Suppressor macrophage treated with lipopolysaccharide for 4 hours (primary cell): ENCODE data around the gene ICOS.

Experiments
- DNase-seq: peaks from one replicate; pipeline ENCODE4 v3.0.0-alpha.2; 2020

Gene ICOS, protein sequence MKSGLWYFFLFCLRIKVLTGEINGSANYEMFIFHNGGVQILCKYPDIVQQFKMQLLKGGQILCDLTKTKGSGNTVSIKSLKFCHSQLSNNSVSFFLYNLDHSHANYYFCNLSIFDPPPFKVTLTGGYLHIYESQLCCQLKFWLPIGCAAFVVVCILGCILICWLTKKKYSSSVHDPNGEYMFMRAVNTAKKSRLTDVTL

DNA sequence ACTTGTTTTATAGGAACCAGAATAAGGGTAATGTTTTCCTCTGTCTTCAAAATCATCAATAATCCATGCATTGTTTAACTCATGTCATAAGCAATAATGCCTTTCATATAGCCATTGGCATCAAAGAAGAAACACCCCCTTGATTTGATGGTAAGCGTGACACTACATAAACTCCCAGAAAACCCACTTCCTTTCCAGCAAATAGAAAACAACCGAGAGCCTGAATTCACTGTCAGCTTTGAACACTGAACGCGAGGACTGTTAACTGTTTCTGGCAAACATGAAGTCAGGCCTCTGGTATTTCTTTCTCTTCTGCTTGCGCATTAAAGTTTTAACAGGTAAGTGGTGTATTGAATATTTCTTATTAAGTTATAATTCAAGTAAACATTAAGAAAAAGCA lies at the start of gene ICOS:
ICOS (plus strand) TSS at position 229 of the 400 bp plus-strand sequence; CDS start at position 281, 52 bp downstream.
- DNase-seq: no peak

DNA sequence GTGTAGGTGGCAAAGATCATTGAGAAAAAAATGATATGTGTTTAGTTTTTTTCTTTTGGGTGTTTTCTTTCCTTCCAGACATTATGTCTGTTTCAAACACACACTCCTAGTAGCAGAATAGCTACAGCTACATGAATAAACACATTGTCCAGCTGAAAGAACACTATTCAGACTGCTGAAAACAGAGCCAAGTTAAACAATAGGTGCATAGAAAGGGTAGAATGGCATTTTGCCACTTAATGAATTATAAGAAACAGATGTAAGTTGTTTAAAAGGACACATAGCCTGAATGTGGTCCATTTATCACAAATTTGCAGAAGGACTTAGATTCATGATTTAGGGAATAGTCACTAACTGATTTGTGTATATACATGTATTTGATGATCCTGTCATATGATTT lies 48.9 kb upstream of the ICOS start:
- DNase-seq: no peak

DNA sequence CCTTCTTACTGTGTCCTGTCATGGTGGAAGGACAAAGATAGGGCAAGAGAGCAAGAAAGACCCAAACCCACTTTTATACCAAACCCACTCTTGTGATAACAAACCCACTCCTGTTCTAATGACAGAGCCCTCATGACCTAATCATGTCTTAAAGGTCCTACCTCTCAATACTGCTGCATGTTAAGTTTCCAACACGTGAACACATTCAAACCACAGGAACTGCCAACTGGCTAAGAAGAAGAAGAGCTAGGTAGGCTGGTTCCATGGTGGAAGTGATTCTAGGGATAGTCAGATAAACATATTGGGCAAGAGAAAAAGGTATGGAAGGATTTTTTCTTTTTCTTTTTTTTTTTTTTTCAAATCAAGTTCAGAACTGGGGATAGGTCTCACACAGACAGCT lies 47.0 kb upstream of the ICOS start:
- DNase-seq: no peak

DNA sequence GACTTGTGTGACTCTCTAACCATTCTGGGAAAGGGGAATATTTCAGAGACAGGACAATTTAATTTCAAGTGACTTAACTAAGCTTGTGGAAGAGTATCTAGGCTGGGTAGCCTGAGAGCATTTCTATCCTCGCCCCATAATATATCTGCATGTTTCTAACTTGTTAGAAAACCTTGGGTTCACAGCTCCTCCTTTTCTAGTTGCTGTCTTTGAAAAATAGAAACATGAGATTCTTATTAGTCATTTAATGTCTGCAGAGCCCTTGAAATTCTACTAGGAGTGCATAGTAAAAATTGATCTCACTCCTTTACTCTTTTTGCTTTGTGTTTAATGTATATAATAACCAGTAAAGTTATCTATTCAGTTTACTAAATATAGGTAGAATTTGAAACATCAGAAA lies 46.6 kb upstream of the ICOS start:
- no peak for DNase-seq

DNA sequence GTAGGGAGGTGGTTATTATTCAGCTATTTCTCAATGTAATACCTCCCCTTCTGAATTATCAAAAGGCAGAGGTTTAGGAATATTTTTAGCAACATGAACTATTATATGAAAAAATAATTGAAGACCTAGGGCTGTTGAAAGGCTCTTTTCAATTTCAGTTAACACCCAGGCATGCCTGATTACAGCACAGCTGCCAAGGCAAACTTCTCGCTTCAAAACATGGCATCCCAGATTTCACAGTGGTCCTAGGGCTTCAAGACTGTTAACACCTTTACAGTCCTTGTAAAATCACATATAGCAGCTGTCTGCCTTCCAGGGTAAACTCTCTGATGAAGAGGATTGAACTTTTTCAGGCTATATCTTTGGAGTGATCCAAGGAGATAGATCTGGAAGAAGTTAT lies 45.8 kb upstream of the ICOS start:
- no peak for DNase-seq

DNA sequence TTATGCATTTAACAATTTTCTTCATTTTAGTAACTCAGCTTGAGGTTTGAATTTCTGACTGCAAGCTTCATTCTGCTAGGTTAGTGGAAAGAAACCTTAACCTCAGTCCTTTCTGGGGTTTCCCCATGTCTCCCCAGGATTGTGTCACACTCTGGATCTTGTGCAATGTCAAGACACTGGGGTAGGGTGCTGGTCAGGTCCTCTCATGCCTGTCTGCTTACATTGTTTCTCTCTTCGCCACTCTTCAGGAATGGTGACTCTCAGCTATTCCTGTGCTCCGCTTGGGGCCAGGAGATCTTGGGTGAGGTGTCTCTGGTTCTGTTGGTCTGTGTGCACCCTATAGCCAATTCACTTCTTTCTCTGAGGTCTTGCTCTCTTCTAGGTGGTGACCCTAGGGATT lies 45.1 kb upstream of the ICOS start:
- peak; percentile 93 for DNase-seq

DNA sequence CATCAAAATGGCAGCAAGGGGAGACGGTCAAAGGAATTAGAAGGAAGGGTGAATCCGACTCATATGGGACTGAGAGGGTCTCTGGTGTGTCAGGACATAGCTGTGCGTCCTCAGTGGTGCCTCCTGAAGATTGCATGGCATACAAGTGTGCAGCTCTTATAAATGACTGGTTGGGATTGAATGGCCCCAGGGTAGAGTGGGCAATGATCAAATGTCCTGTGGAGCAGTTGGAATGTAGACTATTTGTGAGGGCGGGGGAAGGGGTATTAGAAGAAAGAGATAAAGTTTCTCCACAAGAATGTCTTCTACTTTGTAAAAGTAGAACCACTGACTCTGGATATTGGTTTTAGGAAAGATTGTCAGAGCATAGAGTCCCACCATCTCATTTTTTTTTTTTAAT lies 44.4 kb upstream of the ICOS start:
- DNase-seq: no peak

DNA sequence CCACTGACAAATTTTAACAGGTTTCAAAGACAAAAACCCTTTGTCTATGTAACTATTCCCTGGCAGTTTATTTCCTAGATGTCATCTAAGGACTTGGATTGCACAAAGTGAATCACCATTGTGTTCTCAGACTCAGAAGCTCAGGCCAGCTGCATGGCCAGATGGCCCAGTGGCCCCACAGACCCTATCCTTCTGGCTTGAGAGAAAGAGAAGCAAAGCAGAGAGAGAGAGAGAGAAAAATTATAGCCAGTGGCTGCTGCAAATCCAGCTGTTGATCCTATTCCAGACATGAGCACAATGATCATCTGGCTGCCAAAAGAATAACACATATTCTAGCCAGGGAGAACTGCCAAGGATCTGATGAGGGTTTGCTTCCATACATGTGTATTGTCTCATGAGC lies 43.2 kb upstream of the ICOS start:
- no peak for DNase-seq

DNA sequence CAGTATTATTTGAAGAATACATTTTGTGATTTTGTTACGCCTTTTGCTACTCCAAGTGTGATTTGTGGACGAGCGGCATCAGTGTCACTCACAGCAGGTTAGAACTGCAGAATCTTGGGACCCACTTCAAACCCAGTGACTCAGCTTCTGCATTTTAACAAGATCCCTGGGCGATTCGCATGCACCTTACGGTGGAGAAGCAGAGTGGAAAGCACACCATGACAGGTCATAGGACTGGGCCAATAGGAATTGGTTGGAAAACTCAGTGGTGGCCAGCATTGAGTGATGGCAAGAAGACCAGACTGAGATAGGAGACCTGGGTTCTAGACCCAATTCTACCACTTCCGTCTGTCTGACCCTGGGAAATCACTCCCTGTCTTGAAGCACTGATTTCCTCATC lies 42.7 kb upstream of the ICOS start:
- no peak for DNase-seq

DNA sequence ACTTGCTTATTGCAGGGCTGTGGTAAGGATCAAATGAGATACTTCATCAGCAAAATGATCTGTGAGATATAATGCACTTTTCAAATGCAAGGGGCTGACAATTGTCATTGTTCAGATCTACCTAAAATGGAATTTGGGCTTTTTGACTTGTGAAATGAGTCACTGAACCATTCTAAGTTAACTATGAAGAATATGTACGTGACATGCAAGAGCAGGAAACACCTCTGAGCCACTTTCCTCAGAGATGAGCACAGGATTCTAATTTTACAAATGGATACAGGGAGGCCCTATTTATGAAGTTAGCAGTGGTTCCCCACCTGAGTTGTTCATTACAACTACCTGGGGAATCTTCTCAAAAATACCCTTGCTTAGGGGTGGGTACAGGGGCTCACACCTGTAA lies 42.3 kb upstream of the ICOS start:
- no peak for DNase-seq

DNA sequence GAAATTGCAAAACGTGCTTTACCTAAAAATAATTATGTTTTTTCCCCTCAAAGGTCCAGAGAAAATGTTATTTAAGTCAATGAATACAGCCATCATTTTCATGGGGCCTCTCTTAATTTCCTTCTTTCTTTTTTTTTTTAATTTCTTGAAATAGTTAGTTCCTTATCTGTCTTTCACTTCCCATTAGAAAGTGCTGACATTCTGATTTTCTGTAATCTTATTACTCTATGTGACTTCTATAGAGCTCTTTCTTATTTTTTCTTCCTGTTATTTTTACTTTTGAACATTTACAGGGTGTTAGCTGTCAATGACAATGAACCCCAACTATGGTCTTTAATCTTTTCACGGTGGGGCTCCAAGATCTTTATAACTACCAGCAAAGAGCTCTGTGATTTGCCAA lies 39.0 kb upstream of the ICOS start:
- peak; percentile 76 for DNase-seq

DNA sequence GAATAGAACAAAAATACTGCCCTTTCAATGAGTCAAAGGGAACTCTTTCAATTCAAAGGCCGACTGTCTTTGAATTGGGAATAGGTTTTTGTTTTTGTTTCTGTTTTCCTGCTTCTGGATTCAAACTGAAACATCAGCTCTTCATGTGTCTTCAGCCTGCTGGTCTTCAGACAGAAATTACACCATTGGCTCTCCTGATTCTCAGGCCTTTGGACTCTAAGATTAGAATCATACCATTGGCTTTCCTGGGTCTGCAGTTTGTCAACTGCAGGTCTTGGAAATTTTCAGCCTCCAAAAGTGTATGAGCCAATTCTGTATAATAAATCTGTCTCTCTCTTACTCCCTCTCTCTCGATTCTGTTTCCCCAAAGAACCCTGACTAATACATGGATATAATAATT lies 37.9 kb upstream of the ICOS start:
- DNase-seq: peak; percentile 76

DNA sequence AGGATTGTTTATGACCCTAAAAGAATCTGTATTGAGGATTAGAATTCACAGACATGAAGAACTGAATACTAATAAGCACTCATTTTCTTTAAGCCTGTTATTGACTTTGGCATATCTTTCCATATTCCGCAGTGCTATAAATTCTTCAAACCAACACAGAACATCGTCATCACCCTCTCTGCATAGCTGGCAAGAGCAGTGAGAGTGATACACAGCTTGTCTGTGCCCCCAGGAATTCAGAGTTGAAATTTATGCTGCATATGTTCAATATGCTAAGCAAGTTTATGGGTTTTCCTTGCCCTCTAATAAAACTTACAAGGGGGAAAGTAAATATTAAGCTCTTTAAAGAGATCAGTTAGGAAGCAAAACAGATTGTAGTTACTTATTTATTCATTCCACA lies 36.3 kb upstream of the ICOS start:
- DNase-seq: no peak

DNA sequence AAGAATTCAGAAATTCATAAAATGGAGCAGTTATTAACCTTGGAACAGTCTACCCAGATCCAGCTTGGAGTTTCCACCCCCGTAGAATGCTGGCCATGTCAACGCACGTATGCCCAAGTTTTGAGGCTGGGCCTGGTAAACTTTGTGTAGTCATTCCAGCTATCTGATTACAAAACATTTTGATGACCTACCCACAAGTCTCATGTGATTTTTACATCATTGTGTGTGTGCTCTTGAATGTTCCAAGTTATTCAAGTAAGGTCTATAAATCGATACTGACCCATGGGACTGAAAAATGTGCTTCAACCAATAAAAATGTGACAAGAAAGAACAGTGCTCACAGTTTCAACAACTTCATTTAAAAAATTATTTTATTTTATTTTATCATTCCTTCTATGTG lies 32.5 kb upstream of the ICOS start:
- no peak for DNase-seq

DNA sequence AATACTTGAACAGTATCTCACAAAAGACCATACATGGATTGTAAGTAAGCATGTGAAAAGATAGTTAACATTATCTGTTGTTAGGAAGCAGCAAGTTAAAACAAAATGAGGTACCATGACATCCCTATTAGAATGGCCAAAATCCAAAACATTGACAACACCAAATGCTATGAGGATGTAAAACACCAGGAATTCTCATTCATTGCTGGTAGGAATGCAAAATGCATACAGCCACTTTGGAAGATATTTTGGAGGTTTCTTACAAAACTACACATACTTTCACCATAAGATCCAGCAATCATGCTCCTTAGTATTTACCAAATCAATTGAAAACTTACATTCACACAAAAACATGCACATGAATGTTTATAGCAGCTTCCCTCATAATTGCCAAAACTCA lies 30.9 kb upstream of the ICOS start:
- DNase-seq: no peak

DNA sequence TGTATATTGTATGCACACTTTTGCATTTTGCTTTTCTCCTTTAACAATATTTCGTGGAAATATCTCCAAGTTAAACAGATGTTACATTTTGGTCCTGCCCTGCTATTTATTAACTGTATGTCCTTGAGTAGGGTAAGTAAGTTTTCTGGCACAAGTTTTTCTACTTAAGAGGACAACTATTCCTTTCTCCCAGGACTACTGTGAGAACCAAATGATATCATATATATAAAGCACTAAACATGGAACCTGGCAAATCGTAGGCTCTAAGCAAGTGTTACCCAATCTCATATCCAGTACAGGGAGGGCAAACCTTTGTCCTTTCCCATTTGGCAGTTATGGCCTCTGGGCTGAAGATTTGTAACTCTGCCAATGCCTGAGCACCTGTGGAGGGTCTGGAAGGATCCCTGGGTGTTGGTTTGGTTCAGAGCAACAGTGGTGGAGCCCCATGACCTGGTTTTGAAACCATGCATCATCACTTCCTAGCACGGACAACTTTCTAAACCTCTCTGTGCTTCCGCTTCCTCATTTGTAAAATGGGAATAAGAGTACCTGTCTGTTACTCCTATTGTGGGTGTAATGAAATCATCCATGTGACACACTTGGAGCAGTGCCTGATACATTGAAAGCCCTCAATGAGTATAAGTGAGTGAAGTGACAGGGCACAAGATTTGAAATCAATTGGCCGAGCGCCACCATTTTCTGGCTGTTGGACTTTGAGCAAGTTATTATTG lies 28.3 kb upstream of the ICOS start:
- peak; percentile 77 for DNase-seq

DNA sequence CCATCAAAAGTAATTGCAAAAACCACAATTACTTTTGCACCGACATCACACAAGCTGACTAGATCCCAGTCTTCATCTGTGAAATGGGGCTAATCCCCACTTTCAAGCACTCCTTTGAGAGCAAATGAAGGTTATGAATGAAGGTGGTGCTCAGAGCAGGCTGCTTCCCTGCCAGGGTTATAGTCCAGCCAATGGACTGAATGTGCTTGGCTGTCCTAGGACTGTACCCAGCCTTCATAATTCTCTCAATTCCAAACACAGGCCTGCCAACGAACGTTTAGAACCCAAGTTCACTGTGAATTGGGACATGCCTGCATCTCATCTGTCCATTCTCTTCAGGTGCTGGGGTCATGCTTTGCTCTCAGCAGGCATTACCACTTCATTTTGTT lies 27.8 kb upstream of the ICOS start:
- DNase-seq: no peak

DNA sequence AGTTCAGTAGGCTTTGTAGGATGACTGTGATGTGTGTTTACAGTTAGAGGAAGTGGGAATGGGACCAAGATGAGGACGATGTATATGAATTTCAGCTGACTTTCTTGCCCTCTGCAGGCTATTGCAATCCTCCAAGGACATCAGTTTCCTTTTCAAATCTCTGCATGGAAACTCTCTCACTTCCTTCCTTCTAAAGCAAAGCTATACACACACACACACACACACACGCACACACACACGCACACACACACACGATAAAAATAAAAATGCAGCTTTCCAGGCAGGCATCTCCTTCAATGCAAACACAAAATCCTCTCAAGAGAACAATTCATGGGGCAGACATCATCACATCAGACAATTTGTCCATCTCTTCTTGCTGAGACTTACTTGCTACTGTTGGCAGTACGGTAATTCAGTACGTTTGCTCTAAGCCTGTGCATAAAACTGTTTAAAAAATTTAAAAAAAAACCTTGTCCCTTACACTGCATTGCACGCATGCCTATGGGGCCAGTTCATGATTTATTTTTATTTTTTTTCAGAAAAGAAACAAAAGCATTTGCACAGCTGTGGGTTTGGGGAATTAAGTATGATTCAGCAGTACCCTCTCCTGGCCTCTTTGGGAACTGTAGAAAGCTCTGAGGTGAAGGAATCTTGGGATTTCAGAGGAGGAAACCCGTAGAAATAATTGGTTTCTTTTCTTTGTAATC lies 27.1 kb upstream of the ICOS start:
- peak; percentile 86 for DNase-seq

DNA sequence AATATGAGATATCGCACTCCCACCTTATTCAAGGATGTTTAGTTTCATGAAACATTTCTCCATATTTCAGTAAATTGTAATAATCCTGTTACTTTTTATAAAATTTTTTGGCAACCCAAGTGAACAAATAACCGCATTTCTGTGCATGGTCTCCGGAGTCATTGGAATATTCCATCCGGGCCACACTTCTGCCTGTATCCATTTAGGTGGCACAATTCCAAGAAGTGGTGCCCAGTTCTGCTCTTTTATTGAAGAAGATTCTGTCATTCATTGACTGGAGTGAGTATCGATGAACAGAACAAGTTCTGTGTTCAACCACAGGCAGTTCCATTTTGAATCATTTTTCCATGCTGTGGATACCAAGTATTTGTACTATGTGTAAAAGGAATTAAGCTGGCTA lies 26.6 kb upstream of the ICOS start:
- no peak for DNase-seq

DNA sequence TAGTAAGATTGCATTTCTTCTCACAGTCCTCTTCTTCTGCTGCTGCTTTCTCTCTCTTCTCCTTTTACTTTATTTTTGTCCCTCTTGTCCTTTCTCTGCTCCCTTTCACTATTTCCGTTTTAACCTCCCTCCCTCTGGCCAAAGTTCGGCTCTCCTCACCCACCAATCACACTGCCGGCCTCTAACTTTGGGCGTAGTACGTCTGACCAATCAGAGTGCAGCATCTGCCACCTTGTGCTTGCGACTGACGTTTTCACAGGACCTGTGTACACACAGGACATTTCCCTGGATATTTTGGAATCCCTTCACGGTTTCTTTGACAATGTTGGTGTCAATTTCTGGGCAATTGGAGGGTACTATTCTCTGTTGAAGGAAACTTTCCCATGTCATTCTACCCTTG lies 22.6 kb upstream of the ICOS start:
- no peak for DNase-seq

DNA sequence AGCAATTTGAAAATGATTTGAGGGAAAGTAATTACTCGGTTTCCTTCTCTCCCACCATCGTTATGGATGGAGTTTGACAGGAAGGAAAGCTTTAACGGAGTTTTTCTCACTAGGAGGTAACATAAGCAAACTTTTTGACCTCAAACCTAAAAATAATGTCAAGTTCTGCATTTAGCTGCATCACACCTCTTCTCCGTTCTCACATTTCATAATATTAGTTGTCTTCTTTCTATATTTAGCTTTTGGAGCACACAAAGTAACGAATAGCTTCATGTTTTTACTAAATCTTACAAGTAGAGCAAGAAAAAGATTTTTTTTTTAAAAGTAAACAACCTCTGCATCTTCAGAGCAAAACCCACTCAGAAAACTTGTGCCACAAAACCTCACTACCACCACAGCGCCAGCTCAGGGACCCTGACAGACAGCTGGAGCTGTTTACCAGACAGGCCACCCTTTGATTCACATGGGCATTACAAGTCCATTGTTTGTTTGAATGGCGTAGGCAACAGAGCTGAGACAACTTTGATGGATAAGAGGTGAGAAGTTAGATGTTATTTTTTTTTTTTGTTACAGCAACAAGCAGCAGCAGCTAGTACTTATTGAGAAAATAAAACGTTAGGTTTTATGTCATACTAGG lies 21.9 kb upstream of the ICOS start:
- DNase-seq: no peak

DNA sequence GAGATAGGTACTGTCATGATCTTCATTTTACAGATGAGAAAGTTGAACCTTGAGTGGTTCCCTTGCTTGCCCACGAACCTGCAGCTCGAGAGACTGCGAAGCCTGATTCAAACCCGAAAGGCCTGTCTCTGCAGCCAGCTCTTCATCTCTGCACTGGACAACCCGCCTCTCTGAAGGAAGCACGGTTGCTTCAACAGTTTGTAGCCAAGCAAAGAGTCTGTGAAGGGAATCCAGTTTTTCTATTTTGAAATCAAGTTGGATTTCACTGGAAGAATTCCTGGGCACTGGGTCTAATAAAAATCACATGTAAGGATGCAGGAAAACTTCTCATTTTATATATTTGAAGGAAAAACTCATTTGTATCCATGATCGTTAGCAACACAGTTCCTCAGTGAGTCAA lies 21.3 kb upstream of the ICOS start:
- no peak for DNase-seq

DNA sequence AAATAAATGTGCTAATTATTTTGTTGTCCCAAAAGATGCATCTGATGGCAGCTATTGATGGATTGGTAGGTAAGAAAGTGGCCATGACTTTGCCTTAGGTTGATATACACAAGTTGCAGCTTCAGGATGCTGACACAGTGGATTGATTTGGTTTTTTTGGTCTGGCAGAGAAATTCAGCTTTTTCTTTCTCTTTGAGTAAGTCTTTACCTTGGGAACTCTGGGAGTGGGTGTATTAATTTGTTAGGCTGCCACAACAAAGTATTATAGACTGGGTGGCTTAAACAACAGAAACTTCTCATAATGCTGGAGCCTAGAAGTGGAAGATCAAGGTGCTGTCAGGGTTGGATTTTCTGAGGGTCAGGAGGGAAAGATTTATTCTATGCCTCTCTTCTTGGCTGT lies 19.8 kb upstream of the ICOS start:
- no peak for DNase-seq

DNA sequence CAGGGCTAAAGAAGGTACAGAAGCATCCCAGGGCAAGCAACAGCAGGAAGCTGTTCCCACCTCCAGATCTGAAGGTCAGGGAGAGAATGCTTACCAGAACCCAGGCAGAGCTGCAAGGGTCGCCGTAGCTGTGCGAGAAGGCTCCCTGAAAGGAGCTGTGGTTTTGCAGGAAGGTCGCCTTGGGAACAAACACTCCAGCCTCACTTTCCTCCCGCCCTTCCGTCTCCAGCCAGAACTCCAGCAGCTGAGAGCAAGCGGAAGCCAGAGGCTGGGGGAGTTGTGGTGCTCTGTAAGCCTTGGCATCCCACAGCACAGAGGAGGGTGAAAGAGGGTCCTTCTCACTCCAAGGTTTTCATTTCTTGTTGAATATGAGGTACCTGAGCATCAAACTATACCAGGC lies 18.3 kb upstream of the ICOS start:
- DNase-seq: no peak
